ENCODE data around the gene SOX21.

SOX21 gene

GRCh38 chr13:94710881-94711560 lies 1.3 kb downstream of the SOX21 start:
- Histone ChIP-seq H3K36me3 (no peaks in the 10 kb centered on the region), H3K9me3 (ENCODE audit: severe bottlenecking) (no peaks in the 10 kb centered on the region), H3K27ac (no peak overlapping the region), H3K27me3 (ENCODE audit: insufficient read depth, low read depth, severe bottlenecking) (peaks cover 82% of the 10 kb centered on the region), H3K4me3 (ENCODE audit: low read depth, low read length) (peak overlapping the region; percentile 56)
- peak; percentile 70 for DNase-seq
- TF ChIP-seq, protein P1, sequence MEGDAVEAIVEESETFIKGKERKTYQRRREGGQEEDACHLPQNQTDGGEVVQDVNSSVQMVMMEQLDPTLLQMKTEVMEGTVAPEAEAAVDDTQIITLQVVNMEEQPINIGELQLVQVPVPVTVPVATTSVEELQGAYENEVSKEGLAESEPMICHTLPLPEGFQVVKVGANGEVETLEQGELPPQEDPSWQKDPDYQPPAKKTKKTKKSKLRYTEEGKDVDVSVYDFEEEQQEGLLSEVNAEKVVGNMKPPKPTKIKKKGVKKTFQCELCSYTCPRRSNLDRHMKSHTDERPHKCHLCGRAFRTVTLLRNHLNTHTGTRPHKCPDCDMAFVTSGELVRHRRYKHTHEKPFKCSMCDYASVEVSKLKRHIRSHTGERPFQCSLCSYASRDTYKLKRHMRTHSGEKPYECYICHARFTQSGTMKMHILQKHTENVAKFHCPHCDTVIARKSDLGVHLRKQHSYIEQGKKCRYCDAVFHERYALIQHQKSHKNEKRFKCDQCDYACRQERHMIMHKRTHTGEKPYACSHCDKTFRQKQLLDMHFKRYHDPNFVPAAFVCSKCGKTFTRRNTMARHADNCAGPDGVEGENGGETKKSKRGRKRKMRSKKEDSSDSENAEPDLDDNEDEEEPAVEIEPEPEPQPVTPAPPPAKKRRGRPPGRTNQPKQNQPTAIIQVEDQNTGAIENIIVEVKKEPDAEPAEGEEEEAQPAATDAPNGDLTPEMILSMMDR (IDR thresholded peaks at IDR 0.05; ENCODE audit: low read depth, low read length) = peak; percentile 66

DNA sequence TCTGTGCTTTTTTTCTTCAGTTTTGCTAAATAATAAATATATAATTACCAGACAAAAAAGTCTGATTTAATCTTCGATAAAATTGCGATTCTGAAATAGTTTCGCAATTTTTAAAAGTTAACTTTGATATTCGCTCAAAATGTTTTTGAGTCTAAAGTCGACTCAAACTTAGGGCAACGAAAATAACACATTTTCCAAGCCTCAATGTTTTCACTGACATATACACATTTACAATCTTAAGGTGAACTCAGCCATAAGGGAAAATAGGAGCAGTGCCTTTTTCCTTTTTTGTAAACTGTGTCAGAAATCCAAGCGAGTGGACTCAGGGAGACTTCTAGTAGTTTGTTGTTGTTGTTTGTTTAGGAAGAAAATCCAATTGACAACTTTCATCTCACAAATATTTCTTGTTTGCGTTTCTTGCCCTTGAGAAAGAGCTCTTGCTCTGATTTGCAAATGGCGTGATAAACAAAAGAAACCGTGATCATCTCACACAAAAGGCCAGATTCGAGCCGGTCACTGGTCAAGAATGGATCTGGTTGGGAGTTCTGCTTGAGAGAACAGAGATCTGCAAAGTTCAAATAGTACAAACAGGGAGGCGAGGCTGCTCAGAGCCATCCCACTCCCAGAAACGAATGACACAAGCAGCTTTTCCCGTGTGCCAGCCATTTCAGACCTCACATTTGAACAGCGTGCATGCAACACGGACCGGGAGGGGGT lies 2.1 kb downstream of the SOX21 start:
- H3K4me3 ChIP-seq (ENCODE audit: low read depth, low read length) = peak overlapping the region; percentile 56
- H3K9me3 ChIP-seq (ENCODE audit: severe bottlenecking) = no peaks in the 10 kb centered on the region
- no peaks in the 10 kb centered on the region for H3K36me3 ChIP-seq
- no peak overlapping the region for H3K27ac ChIP-seq
- TF ChIP-seq, protein P1 (IDR thresholded peaks at IDR 0.05; ENCODE audit: low read depth, low read length) = no peak
- H3K27me3 ChIP-seq (ENCODE audit: insufficient read depth, low read depth, severe bottlenecking) = peaks cover 90% of the 10 kb centered on the region
- no peak for DNase-seq

DNA sequence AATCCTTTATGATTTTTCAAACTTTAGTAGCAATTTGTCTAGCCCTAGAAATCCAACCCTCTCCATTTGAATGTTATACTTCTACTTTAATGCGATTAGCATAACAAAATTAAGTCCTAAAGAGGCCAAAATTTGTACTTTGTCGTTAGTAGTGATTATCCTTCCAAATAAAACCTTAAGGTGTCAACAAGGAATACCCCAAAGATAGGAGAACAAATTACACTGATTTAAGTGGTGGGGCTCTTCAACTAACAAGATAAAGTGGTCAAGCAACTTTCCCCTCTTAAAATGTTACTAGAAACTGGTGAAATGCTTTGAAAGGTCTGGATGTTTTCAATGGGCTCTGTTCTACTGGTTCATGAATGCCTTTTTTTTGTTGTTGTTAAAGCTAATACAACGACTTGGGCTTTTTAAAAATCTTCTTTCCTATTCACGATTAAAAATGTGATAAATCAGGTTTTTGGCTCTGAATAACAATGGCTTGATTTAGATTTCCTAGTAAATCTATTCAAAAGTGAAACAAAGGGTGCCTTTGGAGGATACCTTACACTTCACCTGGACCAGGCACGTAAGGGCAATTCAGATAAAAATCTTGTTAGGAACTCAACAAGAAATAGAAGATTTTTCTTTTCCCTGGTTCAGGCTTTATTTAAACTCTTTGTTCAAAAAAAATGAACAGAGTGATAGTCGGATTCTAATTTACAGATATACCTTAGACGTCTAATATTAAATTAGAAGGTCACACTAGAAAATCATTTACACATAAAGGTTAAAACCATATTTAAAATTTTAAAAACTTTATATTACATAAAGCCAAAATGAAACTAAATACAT lies 3.1 kb downstream of the SOX21 start:
- H3K36me3 ChIP-seq = no peaks in the 10 kb centered on the region
- H3K4me3 ChIP-seq (ENCODE audit: low read depth, low read length) = no peak overlapping the region
- peaks cover 2% of the 10 kb centered on the region for H3K9me3 ChIP-seq (ENCODE audit: severe bottlenecking)
- TF ChIP-seq, protein P1 (IDR thresholded peaks at IDR 0.05; ENCODE audit: low read depth, low read length) = no peak
- no peak overlapping the region for H3K27ac ChIP-seq
- H3K27me3 ChIP-seq (ENCODE audit: insufficient read depth, low read depth, severe bottlenecking) = peaks cover 94% of the 10 kb centered on the region
- no peak for DNase-seq

DNA sequence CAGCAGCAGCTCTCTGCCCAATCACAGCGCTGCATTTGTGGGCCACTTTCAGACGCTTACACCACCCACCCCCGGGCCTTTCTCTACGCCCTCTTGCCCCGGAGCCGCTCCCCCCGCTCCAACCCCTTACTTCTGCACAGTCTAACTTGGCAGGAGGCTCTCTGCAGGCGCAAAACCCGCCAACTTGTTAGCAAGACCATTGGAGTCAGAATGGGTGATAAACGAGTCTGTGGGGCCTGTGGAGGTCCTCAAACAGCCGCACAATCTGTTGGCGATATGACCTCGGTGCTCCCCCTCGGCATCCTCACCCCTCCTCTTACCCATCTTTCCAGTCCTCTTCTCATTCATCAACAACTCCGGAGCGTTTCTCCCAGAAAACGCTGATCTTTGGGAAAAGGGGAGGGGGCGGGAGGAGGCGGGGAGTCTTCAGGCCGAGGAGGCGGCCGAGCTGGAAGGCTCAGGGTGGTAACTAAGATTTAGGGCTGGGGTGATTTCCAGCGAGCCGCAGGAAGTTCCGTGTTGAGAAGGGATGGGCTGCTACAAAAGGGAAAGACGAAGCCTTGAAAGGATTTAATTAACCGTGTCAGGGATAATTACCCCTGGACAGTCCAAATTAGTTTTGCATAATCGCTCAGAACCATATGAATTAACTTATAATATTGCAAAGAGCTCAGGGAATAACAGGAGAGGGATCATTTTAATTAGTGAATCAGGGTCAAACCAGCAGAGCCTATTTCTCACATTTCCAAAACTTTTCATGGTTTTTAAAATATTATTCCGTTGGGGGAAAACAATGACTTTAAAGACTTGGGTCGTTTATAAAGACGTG lies 4.1 kb downstream of the SOX21 start:
- H3K9me3 ChIP-seq (ENCODE audit: severe bottlenecking) = peaks cover 12% of the 10 kb centered on the region
- no peak for DNase-seq
- H3K36me3 ChIP-seq = no peaks in the 10 kb centered on the region
- peaks cover 94% of the 10 kb centered on the region for H3K27me3 ChIP-seq (ENCODE audit: insufficient read depth, low read depth, severe bottlenecking)
- TF ChIP-seq, protein P1 (IDR thresholded peaks at IDR 0.05; ENCODE audit: low read depth, low read length) = no peak
- no peak overlapping the region for H3K27ac ChIP-seq
- peak overlapping the region; percentile 5 for H3K4me3 ChIP-seq (ENCODE audit: low read depth, low read length)

- Histone ChIP-seq H3K27ac (no peak overlapping the region), H3K9me3 (ENCODE audit: severe bottlenecking) (peaks cover 19% of the 10 kb centered on the region), H3K4me3 (ENCODE audit: low read depth, low read length) (peak overlapping the region; percentile 6), H3K36me3 (no peaks in the 10 kb centered on the region), H3K27me3 (ENCODE audit: insufficient read depth, low read depth, severe bottlenecking) (peaks cover 94% of the 10 kb centered on the region)
- DNase-seq = peak; percentile 61
- TF ChIP-seq, protein P1 (IDR thresholded peaks at IDR 0.05; ENCODE audit: low read depth, low read length) = no peak
Measured at GRCh38 chr13:94707400-94708021, 4.8 kb downstream of the SOX21 start.
